ENCODE data around the gene ZNF579. TPM values are rescaled to one million over a fixed set of nuclear protein-coding genes. Genes with fewer than 3 reads are reported as not detected.

The ZNF579 gene
- total and polyA plus RNA-seq, 2 of the 8 experiments (the other 6 are each of a cell fraction or from before 2014, with no cell fraction given): 10.0 to 18.9 TPM

GRCh38 chr19:55541091-55541490, 39.6 kb downstream of the ZNF579 start:
- DNase-seq (ENCODE audit: low read depth in 1 of 2, low spot score in 2 of 2): no peak
- no peak overlapping the region for H3K18ac ChIP-seq (ENCODE audit: extremely low read depth, low read length)

More at GRCh38 chr19:55541091-55541490, 39.6 kb downstream of the ZNF579 start:
- 88% methylated on average over 17 of the region's 19 CpGs; no CpG with 5 or more reads in 1 of the 2 experiments for WGBS, 2 experiments (ENCODE audit: extremely low coverage in 1 of 2, insufficient coverage in 1 of 2, insufficient read length in 1 of 2, insufficient replicate concordance in 2 of 2, low coverage in 1 of 2, low lambda C conversion rate in 2 of 2, missing lambda C conversion rate in 1 of 2)
- Histone ChIP-seq H3K79me2 (ENCODE audit: control insufficient read depth in 1 of 2, insufficient read depth in 2 of 2, low read length in 2 of 2) (no peaks in the 10 kb centered on the region), H4K20me1 (replicated peaks in 1 of 2; ENCODE audit: control insufficient read depth in 1 of 2, insufficient read depth in 2 of 2, low read length in 2 of 2) (peaks cover 0 to 3% of the 10 kb centered on the region in 2 experiments), H3K4me3 (ENCODE audit: extremely low read depth in 1 of 4, insufficient read depth in 2 of 4, low read depth in 3 of 4, low read length in 4 of 4) (no peak overlapping the region), H3K14ac (ENCODE audit: insufficient read length) (no peak overlapping the region), H2BK15ac (ENCODE audit: low read length) (no peak overlapping the region), H4K5ac (ENCODE audit: insufficient read length, low read depth, low read length) (no peak overlapping the region), H3K23ac (ENCODE audit: insufficient read length) (no peak overlapping the region), H3K9ac (replicated peaks in 1 of 4; ENCODE audit: extremely low read depth in 1 of 4, low read depth in 3 of 4, low read length in 3 of 4) (no peak overlapping the region), H3K27ac (ENCODE audit: low read depth, low read length) (no peak overlapping the region), H3K4me1 (replicated peaks in 1 of 4; ENCODE audit: control insufficient read depth in 3 of 4, insufficient read depth in 4 of 4, low read length in 3 of 4) (peaks cover 0 to 20% (median 8%) of the 10 kb centered on the region in 4 experiments; a peak in 6 of 7 replicates), H2BK5ac (ENCODE audit: low read depth, low read length) (no peak overlapping the region), H4K91ac (replicated peaks; ENCODE audit: insufficient read length, low read length) (no peak overlapping the region), H3K27me3 (replicated peaks in 1 of 4; ENCODE audit: control insufficient read depth in 3 of 4, extremely low read depth in 1 of 4, insufficient read depth in 3 of 4, low read length in 3 of 4) (no peaks in the 10 kb centered on the region; a peak in 3 of 7 replicates), H3K4me2 (ENCODE audit: insufficient read depth in 1 of 2, low read depth in 2 of 2, low read length in 2 of 2) (no peak overlapping the region), H3K23me2 (ENCODE audit: low read depth, low read length) (peaks cover 14% of the 10 kb centered on the region; the same call in 1 of the 2 replicates), H2AFZ (ENCODE audit: low read length) (no peak overlapping the region), H3K4ac (replicated peaks; ENCODE audit: insufficient read length, low read depth, low read length) (no peak overlapping the region), H2BK12ac (ENCODE audit: low read depth, low read length) (no peak overlapping the region), H2BK120ac (replicated peaks; ENCODE audit: low read depth, low read length) (no peak overlapping the region), H3K9me3 (ENCODE audit: insufficient read depth in 2 of 2, low read depth in 1 of 2, low read length in 1 of 2) (no peaks in the 10 kb centered on the region), H3K79me1 (ENCODE audit: low read depth, low read length) (no peaks in the 10 kb centered on the region), H4K8ac (ENCODE audit: extremely low read depth, insufficient read depth, low read length) (no peak overlapping the region), H2BK20ac (ENCODE audit: low read length) (no peak overlapping the region), H2AK5ac (ENCODE audit: low read depth, low read length) (no peak overlapping the region), H3K56ac (replicated peaks; ENCODE audit: insufficient read length, low read depth, low read length) (no peak overlapping the region), H3K36me3 (ENCODE audit: control insufficient read depth in 2 of 4, insufficient read depth in 4 of 4, low read length in 3 of 4) (no peaks in the 10 kb centered on the region; a peak in 1 of 8 replicates)
- CTCF ChIA-PET (ENCODE audit: partially characterized antibody): interaction anchor here (0.6 to 1.2 kb wide), 7 partner anchors 9 to 1071 kb away, joined by 3 to 8 read pairs (median 4); no protein-coding TSS in a partner anchor
- no peak for TF ChIP-seq CTCF (IDR thresholded peaks at IDR 0.05; ENCODE audit: control extremely low read depth in 1 of 3, insufficient read depth in 1 of 3, low read depth in 1 of 3, low read length in 3 of 3)
- no peak for TF ChIP-seq NRF1 (IDR thresholded peaks at IDR 0.05; ENCODE audit: low read depth, low read length)
- TF ChIP-seq JUND (IDR thresholded peaks at IDR 0.05; ENCODE audit: low read length): no peak
- TF ChIP-seq SRF (IDR thresholded peaks at IDR 0.05; ENCODE audit: low read depth, low read length): no peak
- no peak for TF ChIP-seq MAX (IDR thresholded peaks at IDR 0.05)
- TF ChIP-seq PHF8 (conservative IDR thresholded peaks at IDR 0.05; ENCODE audit: low read depth, low read length): no peak
- TF ChIP-seq CBX8 (IDR thresholded peaks at IDR 0.05; ENCODE audit: borderline replicate concordance, low read depth, low read length): no peak
- TF ChIP-seq EGR1 (IDR thresholded peaks at IDR 0.05; ENCODE audit: borderline replicate concordance, low read depth, low read length): no peak
- POLR2A ChIA-PET (ENCODE audit: partially characterized antibody): interaction anchor here (0.9 to 1.3 kb wide), 4 partner anchors 8 to 58 kb away, joined by 3 to 4 read pairs (median 4); partner anchors contain the start of gene FIZ1
- FAIRE-seq: no peak

Measured in H1 (cell line).